HG02610 (cell line): Measurements from ENCODE around the gene TRNAU1AP.
"Not testable (repeated sequence)": the region's sequence is repeated elsewhere in the genome, so short reads cannot be mapped to it uniquely, and the experiment has no call there.

Experiments
- ATAC-seq: cut with Tn5 transposase; IDR thresholded peaks from one replicate; pipeline ENCODE4 v1.9.1; 2021; ENCODE audit warnings: mild to moderate bottlenecking, moderate library complexity; ENCODE audit not compliant: unreplicated experiment

Gene TRNAU1AP

DNA sequence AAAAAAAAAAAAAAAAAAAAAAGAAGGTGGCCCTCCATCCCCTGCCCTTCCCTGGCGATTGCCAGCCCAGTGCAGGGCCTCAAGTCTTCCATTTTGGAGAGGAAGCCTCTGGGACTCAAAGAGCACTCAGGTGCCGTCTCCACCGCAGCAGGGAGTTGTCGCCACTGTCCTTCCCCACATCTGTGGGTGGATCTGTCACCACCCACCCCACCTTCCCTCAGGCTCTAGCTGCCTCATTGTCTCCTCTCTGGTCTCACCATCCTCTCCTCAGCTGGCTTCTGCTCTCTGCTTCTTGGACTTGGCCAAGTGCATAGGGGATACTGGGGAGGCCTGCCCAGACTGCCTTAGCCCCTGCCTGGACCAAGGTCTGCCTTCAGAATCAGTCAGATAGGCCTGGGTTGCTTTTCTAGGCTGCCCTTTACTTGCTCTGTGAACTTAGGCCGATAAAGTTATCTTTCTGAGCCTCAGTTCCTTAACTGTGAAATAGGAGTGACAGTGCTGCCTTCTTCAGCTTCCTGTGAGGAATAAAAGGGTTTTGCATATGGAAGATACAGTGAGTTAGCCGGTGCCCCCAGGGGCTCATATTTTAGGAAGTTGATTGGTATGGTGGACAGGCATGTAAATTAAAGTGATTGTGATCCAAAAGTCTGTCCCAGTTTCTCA is 31.3 kb upstream of the TRNAU1AP start:
- ATAC-seq, result no peak

DNA sequence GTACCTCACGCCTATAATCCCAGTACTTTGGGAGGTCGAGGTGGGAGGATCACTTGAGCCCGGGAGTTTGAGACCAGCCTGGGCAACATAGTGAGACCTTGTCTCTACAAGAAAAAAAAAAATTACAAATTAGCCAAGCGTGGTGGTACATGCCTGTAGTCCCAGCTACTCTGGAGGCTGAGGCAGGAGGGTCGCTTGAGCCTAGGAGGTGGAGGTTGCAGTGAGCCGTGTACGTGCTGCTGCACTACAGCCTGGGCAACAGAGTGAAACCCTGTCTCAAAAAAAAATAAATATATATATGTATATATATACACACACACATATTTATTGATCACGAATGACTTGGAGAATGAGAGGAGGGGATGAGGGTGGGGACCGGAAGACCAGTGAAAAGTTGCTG is 30.3 kb upstream of the TRNAU1AP start:
- ATAC-seq, result not testable (repeated sequence)

DNA sequence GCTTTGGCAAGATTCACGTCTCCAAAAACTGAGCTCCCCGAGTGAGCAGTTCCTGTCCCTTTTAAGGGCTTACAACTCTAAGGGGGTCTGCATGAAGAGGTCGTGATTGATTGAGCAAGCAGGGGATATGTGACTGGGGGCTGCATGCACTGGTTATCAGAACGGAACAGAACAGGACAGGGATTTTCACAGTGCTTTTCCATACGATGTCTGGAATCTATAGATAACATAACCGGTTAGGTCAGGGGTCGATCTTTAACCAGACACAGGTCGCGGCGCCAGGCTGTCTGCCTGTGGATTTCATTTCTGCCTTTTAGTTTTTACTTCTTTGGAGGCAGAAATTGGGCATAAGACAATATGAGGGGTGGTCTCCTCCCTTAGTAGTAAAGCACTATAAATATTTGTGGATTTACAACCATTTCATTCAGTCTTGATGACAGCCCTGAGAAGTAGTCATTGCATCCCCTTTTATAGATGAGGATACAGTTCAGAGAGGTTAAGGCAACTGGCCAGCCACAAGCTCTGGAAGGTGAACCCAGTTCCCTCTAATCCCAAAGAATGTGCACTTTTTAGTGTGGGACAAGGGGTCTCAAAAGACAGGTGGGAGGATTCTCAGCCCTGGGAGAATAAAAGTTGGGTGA is 27.8 kb upstream of the TRNAU1AP start:
- not testable (repeated sequence) for ATAC-seq

DNA sequence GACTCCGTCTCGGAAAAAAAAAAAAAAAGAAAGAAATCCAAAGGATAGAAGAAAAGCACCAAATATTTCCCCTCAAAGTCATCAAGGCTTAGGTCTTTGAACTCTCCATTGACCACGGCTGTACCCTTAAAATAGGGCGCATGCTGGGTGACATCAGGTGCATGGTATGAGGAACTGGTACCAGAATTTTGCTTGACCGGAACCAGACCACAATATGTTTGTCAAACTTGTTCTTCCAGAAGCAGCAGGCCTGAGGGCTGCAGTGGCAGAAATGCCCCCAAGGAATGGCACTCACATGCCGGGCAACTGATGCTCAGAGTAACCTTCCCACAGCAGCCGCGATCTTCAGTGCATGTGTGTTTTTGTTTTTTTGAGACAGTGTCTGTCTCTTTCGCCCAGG is 26.0 kb upstream of the TRNAU1AP start:
- ATAC-seq, result no peak

DNA sequence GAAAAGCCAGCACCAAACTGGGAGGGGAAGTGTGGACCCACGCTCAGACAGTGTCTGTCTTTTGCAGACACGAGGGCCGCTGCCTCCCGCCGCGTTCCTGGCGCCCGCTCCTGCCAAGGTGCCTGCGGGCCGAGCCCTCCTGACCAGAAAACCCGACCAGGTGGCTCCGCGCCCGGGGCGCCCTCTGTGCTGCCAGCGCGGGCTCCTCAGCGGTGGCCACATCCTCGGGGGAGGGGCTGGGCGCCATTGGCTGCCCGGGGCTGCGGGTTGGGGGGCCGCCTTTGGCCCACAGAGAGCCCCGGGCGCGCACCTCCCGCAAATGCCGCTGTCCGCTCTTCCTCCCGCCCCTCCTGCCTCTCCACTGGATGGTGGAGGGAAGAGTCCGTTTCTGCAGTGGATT is 22.4 kb upstream of the TRNAU1AP start:
- ATAC-seq, result no peak

DNA sequence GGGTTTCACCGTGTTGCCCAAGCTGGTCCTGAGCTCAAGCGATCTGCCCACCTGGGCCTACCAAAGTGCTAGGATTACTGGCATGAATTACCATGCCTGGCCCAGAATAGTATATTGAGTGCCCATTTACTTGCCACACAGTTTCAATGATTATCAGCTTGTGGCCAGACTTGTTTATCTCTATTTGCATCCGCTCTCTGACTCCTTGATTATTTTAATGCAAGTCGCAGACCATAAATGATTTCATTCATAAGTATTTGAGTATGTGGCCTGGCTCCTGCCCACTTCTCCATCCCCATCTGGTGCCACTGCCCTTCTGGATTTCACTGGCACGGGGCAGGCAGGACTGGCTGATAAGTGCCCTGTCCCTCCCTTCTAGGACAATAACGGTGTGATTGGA is 18.2 kb upstream of the TRNAU1AP start:
- no peak for ATAC-seq

DNA sequence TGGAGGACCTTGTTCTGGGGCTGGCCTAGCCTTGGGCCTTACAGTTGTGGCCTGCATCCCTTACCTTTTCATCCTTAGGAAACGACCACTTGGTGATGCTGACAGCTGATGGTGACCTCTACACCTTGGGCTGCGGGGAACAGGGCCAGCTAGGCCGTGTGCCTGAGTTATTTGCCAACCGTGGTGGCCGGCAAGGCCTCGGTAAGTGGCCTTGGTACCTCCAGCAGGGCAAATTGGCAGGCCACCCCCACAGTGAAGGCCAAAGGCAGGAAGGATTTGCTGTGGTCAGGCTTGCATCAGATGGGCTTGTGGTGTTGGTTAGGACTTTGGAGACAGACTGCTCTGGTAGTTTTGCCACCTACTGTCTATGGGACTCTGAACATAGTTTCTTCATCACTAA is 17.7 kb upstream of the TRNAU1AP start:
- ATAC-seq, result no peak

DNA sequence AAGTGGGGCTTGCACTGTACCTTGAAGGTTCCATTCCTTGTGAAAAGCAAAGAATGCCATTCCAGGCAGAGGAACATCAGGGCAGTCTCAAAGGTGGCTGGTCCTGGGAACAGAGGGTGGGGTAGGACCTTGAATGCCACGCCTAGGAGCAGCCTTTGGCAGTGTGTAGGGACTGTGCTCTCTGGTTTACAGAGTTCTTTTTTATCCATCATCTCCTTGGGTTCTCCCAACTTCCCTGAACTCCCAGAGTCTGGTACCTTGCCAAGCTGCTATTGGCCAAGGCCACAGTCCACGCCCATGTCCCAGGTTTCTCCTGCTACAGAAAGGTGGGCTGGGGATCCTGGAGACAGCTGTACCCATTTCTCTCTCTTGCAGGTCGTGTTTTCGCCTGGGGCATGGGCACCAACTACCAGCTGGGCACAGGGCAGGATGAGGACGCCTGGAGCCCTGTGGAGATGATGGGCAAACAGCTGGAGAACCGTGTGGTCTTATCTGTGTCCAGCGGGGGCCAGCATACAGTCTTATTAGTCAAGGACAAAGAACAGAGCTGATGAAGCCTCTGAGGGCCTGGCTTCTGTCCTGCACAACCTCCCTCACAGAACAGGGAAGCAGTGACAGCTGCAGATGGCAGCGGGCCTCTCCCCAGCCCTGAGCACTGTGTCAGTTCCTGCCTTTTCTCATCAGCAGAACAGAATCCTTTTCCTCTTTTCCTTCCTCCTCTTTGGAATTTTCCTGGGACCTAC is 15.3 kb upstream of the TRNAU1AP start:
- ATAC-seq, result no peak

DNA sequence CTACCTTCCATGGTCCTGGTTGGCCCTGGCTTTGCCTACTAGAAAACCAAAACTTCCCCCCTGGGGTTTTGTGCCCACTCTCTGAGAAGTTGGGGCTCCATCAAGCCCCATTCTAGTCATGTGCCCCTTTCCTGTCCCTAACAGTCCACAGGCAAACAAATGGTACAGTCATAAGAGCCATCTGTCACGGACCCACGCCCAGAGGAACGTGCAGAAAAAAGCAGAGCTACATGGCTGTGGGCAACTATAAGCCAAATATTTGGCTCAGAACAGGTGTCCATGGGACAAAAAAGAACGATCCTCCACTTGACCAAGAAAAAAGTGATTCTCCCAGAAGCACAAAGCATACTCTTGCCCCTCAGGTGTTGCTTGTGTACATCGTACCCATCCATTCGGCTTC is 14.6 kb upstream of the TRNAU1AP start:
- no peak for ATAC-seq

DNA sequence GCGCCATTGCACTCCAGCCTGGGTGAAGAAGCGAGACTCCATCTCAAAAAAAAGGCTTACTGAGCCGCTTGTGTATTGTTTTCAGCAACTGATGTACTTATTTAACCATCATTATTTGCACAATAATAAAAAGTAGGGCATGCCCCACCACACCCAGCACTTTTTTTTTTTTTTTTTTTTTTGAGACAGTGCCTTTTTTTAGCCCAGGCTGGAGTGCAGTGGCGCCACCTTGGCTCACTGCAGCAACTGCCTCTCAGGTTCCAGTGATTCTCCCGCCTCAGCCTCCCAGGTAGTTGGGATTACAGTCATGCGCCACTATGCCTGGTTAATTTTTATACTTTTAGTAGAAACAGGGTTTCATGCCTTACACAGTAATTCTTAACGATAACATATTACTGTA is 12.2 kb upstream of the TRNAU1AP start:
- ATAC-seq, result no peak

DNA sequence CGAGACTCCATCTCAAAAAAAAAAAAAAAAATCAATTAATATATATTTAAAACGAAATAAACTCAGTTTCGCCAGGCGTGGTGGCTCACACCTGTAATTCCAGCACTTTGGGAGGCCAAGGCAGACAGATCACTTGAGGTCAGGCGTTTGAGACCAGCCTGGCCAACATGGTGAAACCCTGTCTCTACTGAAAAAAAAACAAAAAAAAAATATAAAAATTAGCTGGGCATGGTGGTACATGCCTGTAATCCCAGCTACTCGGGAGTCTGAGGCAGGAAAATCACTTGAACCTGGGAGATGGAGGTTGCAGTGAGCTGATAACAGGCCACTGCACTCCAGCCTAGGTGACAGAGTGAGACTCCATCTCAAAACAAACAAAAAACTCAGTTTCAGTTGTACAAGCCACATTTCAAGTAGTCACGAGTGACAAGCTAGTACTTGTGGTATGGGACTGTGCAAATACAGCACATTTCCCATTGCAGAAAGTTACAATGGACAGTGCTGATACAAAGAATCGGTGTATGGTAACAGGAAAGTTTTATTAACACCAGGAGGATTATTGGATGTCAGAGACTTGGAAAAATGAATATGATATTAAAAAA is 11.4 kb upstream of the TRNAU1AP start:
- not testable (repeated sequence) for ATAC-seq

DNA sequence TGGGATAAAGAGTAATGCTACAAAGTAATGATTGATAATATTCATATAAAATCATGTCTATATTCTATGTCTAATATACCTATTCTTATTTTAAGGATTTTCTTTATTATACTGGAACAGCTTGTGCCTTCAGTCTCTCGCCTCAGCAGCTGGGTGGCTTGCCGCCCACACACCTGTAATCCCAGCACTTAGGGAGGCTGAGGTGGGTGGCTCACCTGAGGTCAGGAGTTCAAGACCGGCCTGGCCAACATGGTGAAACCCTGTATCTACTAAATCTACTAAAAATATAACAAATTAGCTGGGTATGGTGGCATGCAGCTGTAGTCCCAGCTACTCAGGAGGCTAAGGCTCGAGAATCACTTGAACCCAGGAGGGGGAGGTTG is 7.6 kb upstream of the TRNAU1AP start:
- no peak for ATAC-seq

DNA sequence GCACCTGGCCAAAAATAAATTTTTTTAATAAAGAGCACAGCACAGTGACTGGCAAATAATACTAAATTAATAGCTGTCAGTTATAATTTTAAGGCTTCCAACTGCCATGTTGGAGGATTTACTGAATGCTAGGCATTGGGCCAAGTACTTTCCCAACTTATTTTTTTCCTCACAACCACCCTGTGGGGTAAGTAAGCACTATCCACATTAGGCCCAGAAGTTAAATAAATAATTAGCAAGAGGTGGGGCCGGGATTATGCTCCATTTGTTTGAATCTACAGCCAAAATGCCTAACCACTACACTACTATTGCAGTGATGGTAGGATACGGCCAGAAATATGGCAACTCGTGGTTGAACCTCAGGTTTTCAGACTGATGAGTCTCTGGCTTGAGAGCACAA is 4.6 kb upstream of the TRNAU1AP start:
- no peak for ATAC-seq

DNA sequence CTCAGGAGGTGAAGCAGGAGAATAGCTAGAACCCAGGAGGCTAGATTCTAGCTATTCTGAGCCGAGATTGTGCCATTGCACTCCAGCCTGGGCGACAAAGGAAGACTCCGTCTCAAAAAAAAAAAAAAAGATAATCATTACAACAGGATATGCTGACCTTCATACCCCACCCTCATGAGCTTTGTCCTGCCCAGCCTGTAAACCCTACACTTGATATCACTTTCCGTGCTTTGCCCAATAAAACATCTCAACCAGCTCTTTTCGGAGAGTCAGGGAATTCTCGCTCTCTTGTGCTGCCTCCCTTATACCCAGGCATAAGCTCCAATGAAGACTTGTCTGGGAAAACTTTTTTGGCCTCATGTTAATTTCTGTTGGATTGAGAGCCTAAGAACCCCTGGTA is 1.5 kb upstream of the TRNAU1AP start:
- no peak for ATAC-seq

DNA sequence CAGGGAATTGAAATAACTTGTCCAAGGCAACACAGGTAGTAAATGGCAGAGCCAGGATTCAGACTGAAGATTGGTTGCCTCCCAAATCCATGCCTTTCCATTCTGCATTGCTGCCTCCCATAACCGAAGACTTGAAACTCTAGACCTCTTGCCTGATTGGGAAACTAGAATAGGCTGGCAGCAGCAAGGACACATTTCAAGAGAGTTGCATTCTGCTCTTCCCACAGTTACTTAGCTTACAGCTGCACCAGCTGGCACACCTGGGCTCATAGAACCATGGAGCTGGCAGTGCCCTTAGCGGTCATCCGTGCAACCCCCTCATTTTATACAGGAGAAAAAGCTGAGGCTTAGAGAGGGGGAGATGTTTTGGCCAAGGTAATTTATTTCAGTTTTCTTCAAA is 8.0 kb downstream of the TRNAU1AP start:
- no peak for ATAC-seq

DNA sequence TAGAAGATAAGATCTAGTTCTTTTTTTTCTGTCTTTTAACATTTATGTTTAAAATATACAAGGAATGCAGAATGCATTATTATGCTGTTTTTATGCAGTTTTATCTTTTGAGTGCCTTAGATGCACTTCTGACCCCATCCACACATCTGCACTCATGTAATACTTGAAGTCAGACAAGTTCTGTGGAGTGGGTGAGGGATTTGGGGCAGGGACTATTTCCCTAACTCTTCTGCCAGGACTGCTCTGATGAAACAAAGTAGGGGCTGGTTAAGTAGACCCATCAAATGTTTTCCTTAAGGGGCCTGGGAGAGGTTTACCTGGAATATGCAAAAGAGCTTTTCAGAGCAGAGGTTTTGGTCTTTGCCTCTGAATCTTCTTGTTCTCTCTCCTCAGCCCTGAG is 11.4 kb downstream of the TRNAU1AP start:
- no peak for ATAC-seq

DNA sequence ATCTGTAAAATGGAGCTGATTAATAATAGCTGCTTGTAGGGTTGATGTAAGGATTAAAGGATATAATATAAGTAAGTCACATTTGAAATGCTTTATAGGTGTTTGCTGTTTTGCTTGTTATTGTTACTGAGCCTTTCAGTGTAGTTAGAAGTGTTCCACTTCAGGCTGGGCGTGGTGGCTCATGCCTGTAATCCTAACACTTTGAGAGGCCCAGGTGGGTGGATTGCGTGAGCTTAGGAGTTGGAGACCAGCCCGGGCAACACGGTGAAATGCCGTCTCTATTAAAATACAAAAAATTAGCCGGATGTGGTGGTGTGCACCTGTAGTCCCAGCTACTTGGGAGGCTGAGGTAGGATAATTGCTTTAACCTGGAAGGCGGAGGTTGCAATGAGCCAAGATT is 12.2 kb downstream of the TRNAU1AP start:
- no peak for ATAC-seq

DNA sequence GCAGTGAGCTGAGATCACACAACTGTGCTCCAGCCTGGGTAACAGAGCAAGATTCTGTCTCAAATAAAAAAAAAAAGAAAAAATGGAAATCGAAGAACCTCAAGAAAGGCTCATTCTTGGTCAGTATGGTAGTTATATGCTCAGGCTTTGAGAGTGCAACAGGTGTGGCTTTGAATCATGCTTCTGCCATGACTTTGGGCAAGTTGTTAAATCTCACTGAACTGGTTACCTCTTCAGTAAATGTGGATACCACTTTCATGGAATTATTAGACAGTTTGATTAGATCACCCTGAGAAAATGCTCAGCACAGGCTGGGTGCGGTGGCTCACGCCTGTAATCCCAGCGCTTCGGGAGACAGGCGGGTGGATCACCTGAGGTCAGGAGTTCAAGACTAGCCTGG is 12.8 kb downstream of the TRNAU1AP start:
- no peak for ATAC-seq

DNA sequence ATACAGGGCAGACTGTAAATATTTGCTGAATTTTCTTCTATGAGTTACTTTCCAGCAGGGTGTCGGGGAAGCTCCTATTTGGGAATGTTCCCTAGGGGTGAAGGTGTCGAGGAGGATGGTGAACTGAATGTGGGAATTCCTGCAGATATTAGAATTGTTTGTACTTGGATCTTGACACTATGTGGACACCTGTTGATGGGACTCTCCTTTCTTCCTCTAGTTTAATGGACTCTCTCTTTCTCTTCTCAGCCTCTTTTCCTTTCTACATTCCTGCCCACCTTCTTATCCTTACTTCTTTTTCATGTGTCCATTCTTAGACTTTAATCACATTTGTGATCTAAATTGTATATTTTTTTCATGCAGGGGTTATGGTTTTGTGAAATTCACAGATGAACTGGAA is 14.0 kb downstream of the TRNAU1AP start:
- ATAC-seq, result no peak

DNA sequence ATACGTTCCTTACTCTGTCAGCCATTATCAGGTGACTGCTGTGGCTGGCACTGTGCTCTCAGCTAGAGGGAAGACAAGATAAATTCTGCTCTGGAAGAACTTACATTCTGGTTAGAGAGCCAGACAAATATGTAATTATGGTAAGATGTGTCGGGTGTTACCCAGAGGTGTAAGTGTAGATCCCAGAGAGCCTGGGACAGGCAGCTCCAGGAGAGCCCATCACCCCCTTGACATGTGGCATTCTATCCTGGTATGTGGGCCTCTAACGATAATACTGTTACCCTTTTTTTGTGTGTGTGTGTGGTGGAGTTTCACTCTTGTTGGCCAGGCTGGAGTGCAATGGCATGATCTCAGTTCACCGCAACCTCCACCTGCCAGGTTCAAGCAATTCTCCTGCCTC is 19.0 kb downstream of the TRNAU1AP start:
- ATAC-seq, result no peak

DNA sequence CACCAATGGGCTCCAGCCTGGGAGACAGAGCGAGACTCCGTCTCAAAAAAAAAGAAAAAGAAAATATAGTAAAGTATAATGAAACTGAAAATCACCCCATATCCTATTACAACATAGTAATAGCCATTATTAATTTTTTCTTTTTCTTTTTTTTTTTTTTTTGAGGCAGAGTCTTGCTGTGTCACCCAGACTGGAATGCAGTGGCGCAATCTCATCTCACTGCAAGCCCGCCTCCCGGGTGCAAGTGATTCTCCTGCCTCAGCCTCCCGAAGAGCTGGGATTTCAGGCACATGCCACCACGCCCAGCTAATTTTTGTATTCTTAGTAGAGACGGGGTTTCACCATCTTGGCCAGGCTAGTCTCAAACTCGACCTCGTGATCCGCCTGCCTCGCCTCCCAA is 20.0 kb downstream of the TRNAU1AP start:
- ATAC-seq, result not testable (repeated sequence)

DNA sequence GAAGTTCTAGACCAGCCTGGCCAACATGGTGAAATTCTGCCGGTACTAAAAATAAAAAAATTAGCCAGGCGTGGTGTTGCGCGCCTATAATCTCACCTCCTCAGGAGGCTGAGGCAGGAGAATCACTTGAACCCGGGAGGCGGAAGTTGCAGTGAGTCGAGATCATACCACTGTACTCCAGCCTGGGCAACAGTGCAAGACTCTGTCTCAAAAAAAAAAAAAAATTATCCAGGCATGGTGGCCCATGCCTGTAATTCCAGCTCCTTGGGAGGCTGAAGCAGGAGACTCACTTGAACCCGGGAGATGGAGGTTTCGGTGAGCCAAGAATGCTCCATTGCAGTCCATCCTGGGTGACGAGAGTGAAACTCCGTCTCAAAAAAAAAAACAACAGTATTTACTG is 20.7 kb downstream of the TRNAU1AP start:
- no peak for ATAC-seq
